WTC11 (cell line): ENCODE measurements around the gene ETV2.
"Not testable (repeated sequence)": the region's sequence is repeated elsewhere in the genome, so short reads cannot be mapped to it uniquely, and the experiment has no call there.

Source experiments
- TF ChIP-seq, protein P1 (sequence below): fragments of 200-600 bp; IDR thresholded peaks from 2 replicates; pipeline ENCODE4 v1.8.0; 2022; ENCODE audit warnings: antibody characterized with exemption
- TF ChIP-seq, protein P2 (sequence below): fragments of 250-450 bp; sonication (Bioruptor Pico); conservative IDR thresholded peaks from 2 replicates; pipeline ENCODE4 v1.9.0; 2021; ENCODE audit warnings: mild to moderate bottlenecking
- TF ChIP-seq, protein P3 (sequence below): sonication (generic); formaldehyde crosslinking; IDR thresholded peaks from 2 replicates; pipeline ENCODE4 v1.8.1; 2023; ENCODE audit warnings: mild to moderate bottlenecking, missing genetic modification reagents, borderline replicate concordance

DNA sequence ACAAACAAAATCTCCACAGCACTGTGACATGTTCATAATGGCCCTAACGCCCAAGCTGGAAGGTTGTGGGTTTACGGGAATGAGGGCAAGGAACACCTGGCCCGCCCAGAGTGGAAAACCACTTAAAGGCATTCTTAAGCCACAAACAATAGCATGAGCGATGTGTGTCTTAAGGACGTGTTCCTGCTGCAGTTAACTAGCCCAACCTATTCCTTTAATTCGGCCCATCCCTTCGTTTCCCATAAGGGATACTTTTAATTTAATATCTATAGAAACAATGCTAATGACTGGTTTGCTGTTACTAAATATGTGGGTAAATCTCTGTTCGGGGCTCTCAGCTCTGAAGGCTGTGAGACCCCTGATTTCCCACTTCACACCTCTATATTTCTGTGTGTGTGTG lies 34.4 kb upstream of the ETV2 start:
- TF ChIP-seq, protein P1, sequence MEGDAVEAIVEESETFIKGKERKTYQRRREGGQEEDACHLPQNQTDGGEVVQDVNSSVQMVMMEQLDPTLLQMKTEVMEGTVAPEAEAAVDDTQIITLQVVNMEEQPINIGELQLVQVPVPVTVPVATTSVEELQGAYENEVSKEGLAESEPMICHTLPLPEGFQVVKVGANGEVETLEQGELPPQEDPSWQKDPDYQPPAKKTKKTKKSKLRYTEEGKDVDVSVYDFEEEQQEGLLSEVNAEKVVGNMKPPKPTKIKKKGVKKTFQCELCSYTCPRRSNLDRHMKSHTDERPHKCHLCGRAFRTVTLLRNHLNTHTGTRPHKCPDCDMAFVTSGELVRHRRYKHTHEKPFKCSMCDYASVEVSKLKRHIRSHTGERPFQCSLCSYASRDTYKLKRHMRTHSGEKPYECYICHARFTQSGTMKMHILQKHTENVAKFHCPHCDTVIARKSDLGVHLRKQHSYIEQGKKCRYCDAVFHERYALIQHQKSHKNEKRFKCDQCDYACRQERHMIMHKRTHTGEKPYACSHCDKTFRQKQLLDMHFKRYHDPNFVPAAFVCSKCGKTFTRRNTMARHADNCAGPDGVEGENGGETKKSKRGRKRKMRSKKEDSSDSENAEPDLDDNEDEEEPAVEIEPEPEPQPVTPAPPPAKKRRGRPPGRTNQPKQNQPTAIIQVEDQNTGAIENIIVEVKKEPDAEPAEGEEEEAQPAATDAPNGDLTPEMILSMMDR, result not testable (repeated sequence)
- TF ChIP-seq, protein P2, sequence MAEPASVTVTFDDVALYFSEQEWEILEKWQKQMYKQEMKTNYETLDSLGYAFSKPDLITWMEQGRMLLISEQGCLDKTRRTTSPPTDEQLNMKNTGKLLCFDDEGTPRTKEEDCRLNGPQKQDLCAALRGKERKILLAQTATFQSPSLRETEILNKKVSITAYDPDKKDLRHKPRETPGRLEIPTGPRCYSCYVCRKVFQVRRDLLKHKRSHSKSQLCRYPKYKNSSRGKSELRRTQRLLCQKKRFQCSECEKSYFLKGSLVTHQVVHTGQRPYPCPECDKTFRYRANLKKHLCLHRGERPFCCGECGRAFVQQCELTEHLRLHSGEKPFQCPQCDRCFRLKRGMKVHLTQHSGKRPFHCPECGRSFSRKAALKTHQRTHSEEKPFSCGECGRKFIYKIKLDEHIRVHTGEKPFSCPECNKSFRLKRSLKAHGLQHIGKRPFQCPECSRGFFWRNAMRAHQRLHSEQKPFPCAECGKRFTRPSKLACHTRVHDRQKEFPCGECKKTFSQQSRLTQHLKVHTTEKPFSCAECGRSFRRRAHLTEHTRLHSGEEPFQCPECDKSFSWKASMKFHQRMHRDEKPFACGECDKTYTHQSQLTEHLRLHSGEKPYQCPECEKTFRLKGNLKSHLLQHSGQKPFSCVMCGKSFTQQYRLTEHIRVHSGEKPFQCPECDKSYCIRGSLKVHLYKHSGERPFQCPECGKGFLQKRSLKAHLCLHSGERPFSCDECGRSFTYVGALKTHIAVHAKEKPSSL (CRISPR knock-in tag), result not testable (repeated sequence)
- TF ChIP-seq, protein P3, sequence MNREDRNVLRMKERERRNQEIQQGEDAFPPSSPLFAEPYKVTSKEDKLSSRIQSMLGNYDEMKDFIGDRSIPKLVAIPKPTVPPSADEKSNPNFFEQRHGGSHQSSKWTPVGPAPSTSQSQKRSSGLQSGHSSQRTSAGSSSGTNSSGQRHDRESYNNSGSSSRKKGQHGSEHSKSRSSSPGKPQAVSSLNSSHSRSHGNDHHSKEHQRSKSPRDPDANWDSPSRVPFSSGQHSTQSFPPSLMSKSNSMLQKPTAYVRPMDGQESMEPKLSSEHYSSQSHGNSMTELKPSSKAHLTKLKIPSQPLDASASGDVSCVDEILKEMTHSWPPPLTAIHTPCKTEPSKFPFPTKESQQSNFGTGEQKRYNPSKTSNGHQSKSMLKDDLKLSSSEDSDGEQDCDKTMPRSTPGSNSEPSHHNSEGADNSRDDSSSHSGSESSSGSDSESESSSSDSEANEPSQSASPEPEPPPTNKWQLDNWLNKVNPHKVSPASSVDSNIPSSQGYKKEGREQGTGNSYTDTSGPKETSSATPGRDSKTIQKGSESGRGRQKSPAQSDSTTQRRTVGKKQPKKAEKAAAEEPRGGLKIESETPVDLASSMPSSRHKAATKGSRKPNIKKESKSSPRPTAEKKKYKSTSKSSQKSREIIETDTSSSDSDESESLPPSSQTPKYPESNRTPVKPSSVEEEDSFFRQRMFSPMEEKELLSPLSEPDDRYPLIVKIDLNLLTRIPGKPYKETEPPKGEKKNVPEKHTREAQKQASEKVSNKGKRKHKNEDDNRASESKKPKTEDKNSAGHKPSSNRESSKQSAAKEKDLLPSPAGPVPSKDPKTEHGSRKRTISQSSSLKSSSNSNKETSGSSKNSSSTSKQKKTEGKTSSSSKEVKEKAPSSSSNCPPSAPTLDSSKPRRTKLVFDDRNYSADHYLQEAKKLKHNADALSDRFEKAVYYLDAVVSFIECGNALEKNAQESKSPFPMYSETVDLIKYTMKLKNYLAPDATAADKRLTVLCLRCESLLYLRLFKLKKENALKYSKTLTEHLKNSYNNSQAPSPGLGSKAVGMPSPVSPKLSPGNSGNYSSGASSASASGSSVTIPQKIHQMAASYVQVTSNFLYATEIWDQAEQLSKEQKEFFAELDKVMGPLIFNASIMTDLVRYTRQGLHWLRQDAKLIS (CRISPR knock-in tag), result not testable (repeated sequence)
